ENCODE results near the gene ZNF682. TPM values are rescaled to one million over a fixed set of nuclear protein-coding genes. Genes with fewer than 3 reads are reported as not detected.
A peak's percentile ranks its signal among the peaks of the same experiment; 100 is the strongest.
"Not testable (repeated sequence)": the region's sequence is repeated elsewhere in the genome, so short reads cannot be mapped to it uniquely, and the experiment has no call there.

Gene ZNF682
- total RNA-seq (2021) = 3.9 and 4.7 TPM in 2 replicates
- Bru-seq, nascent RNA = percentile 60 among the genes with signal in this experiment
- percentile 60 among the genes with signal in this experiment for BruChase-seq, experiment 1, labeled RNA remaining after a 2-hour chase
- percentile 49 among the genes with signal in this experiment for BruChase-seq, experiment 2, labeled RNA remaining after a 6-hour chase
- long read RNA-seq, partial matches to known transcripts = 0 of 5 reads
- long read RNA-seq, other reads (novel, unspliced or antisense) = 3 of 5 reads

- peaks cover 20% of the 10 kb centered on the region; the same call in 1 of the 2 replicates for H3K9me3 ChIP-seq (ENCODE audit: insufficient read depth, low read depth)
- intact Hi-C loops (cut with micrococcal nuclease; ENCODE audit: unreplicated experiment) = loop anchor here (1.0 kb wide), 1 partner anchor 13 kb away; no protein-coding TSS in a partner anchor
- H3K36me3 ChIP-seq (ENCODE audit: low read depth) = no peaks in the 10 kb centered on the region
- H3K9me2 ChIP-seq (ENCODE audit: insufficient read depth) = no peaks in the 10 kb centered on the region
- no peaks in the 10 kb centered on the region for H3K27me3 ChIP-seq (ENCODE audit: insufficient read depth, low read depth)
- POLR2A ChIA-PET (ENCODE audit: unreplicated experiment) = interaction anchor here (0.6 to 1.6 kb wide), 2 partner anchors 13 to 178 kb away, joined by 4 to 12 read pairs; no protein-coding TSS in a partner anchor
- H3K27ac ChIP-seq = peak within 1 kb of the TSS; percentile 44
- DNase-seq = peak; percentile 91 to 93
- TF ChIP-seq EZH2 (IDR thresholded peaks at IDR 0.05; ENCODE audit: low read depth) (no peak), CTCF (conservative IDR thresholded peaks at IDR 0.05) (no peak)
- peaks cover 7% of the 10 kb centered on the region; the same call in 1 of the 2 replicates for H3F3A ChIP-seq (ENCODE audit: insufficient read depth, low read depth)
- peak within 1 kb of the TSS; percentile 72 for H3K4me3 ChIP-seq
- no peaks in the 10 kb centered on the region for H3K79me2 ChIP-seq (ENCODE audit: low read depth)
- no peaks in the 10 kb centered on the region for H4K20me1 ChIP-seq (ENCODE audit: insufficient read depth)
- peak within 1 kb of the TSS; percentile 88 for H3K4me2 ChIP-seq
- peak within 1 kb of the TSS; percentile 97 for H2AFZ ChIP-seq
- CTCF ChIA-PET = no interaction called here
- peaks cover 8% of the 10 kb centered on the region for H3K4me1 ChIP-seq (replicated peaks; ENCODE audit: insufficient read depth)
- no TSS peak for BruUV-seq (replicated peaks)
Measured at GRCh38 chr19:20039203-20039723, at the start of gene ZNF682. Gene ZNF682 (minus strand): TSS chr19:20039505. CDS start chr19:20039345, 160 bp downstream.

GRCh38 chr19:20082876-20083275 is 43.6 kb upstream of the ZNF682 start:
- H2AFZ ChIP-seq; H3K36me3 ChIP-seq (ENCODE audit: low read depth); intact Hi-C loops (cut with micrococcal nuclease; ENCODE audit: unreplicated experiment); H4K20me1 ChIP-seq (ENCODE audit: insufficient read depth); CTCF ChIA-PET; H3K4me1 ChIP-seq (replicated peaks; ENCODE audit: insufficient read depth); BruUV-seq (replicated peaks); H3F3A ChIP-seq (ENCODE audit: insufficient read depth, low read depth); DNase-seq; H3K27ac ChIP-seq; H3K9me2 ChIP-seq (ENCODE audit: insufficient read depth); POLR2A ChIA-PET (ENCODE audit: unreplicated experiment); H3K4me2 ChIP-seq; H3K27me3 ChIP-seq (ENCODE audit: insufficient read depth, low read depth); H3K4me3 ChIP-seq: not testable (repeated sequence)
- Histone ChIP-seq H3K79me2 (ENCODE audit: low read depth) (peaks cover 21% of the 10 kb centered on the region), H3K9me3 (ENCODE audit: insufficient read depth, low read depth) (peaks cover 23% of the 10 kb centered on the region)

- H3F3A ChIP-seq (ENCODE audit: insufficient read depth, low read depth); DNase-seq; H3K9me2 ChIP-seq (ENCODE audit: insufficient read depth); H3K4me3 ChIP-seq; BruUV-seq (replicated peaks); H4K20me1 ChIP-seq (ENCODE audit: insufficient read depth); H3K36me3 ChIP-seq (ENCODE audit: low read depth); H3K4me2 ChIP-seq; H3K4me1 ChIP-seq (replicated peaks; ENCODE audit: insufficient read depth); H3K27me3 ChIP-seq (ENCODE audit: insufficient read depth, low read depth); H3K27ac ChIP-seq; H2AFZ ChIP-seq; CTCF ChIA-PET; intact Hi-C loops (cut with micrococcal nuclease; ENCODE audit: unreplicated experiment); POLR2A ChIA-PET (ENCODE audit: unreplicated experiment): not testable (repeated sequence)
- Histone ChIP-seq H3K79me2 (ENCODE audit: low read depth) (peaks cover 21% of the 10 kb centered on the region), H3K9me3 (ENCODE audit: insufficient read depth, low read depth) (peaks cover 20% of the 10 kb centered on the region)
Measured at GRCh38 chr19:20082232-20082833, 43.0 kb upstream of the ZNF682 start.

GRCh38 chr19:20080656-20081055 is 41.4 kb upstream of the ZNF682 start:
- Histone ChIP-seq H3K79me2 (ENCODE audit: low read depth) (peaks cover 18% of the 10 kb centered on the region), H3K9me3 (ENCODE audit: insufficient read depth, low read depth) (peaks cover 14% of the 10 kb centered on the region), H3K4me3 (no peak overlapping the region), H3K27me3 (ENCODE audit: insufficient read depth, low read depth) (no peaks in the 10 kb centered on the region), H3K36me3 (ENCODE audit: low read depth) (no peaks in the 10 kb centered on the region), H3K4me1 (replicated peaks; ENCODE audit: insufficient read depth) (peaks cover 8% of the 10 kb centered on the region; the same call in 1 of the 2 replicates), H3K4me2 (no peak overlapping the region), H3F3A (ENCODE audit: insufficient read depth, low read depth) (no peaks in the 10 kb centered on the region; the same call in 1 of the 2 replicates), H4K20me1 (ENCODE audit: insufficient read depth) (no peaks in the 10 kb centered on the region), H3K27ac (no peak overlapping the region), H2AFZ (no peak overlapping the region), H3K9me2 (ENCODE audit: insufficient read depth) (no peaks in the 10 kb centered on the region)
- CTCF ChIA-PET = no interaction called here
- BruUV-seq (replicated peaks) = no TSS peak
- DNase-seq = no peak
- POLR2A ChIA-PET (ENCODE audit: unreplicated experiment) = no interaction called here
- intact Hi-C loops (cut with micrococcal nuclease; ENCODE audit: unreplicated experiment) = no loop called here
- TF ChIP-seq CTCF (conservative IDR thresholded peaks at IDR 0.05) (no peak), EZH2 (IDR thresholded peaks at IDR 0.05; ENCODE audit: low read depth) (no peak)
